Erythroblast (primary cell): ENCODE results near the gene CARS1.

Experiments
- GATA1 ChIP-seq: IDR thresholded peaks from 2 replicates; pipeline ENCODE4 v1.6.1; 2011; ENCODE audit warnings: low read depth, mild to moderate bottlenecking, control low read depth, low read length, moderate library complexity
- POLR2A ChIP-seq: IDR thresholded peaks from 2 replicates; pipeline ENCODE4 v1.6.1; 2011; ENCODE audit warnings: mild to moderate bottlenecking, low read length

DNA sequence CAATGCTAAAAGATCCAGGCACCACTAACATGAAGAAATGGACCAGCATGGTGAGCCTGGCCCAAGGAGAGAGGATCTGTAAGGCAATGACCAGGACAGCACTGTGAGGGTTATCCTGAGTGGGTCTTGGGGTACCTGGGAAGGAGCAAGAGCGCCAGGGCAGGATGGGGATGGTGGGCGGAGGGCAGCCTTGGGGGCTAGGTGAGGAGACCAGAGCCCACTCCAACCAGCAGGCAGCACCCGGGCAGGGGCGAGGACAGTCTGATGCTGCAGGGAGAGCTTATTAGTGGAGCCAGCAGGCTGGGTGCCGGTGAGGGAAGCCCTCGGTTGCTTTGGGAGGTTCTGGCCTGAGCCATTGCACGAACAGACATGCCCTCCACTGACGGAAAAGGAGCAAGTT, 54.4 kb downstream of the CARS1 start:
- TF ChIP-seq POLR2A (no peak), GATA1 (no peak)
